ENCODE results near the gene POLR1C.

POLR1C gene

DNA sequence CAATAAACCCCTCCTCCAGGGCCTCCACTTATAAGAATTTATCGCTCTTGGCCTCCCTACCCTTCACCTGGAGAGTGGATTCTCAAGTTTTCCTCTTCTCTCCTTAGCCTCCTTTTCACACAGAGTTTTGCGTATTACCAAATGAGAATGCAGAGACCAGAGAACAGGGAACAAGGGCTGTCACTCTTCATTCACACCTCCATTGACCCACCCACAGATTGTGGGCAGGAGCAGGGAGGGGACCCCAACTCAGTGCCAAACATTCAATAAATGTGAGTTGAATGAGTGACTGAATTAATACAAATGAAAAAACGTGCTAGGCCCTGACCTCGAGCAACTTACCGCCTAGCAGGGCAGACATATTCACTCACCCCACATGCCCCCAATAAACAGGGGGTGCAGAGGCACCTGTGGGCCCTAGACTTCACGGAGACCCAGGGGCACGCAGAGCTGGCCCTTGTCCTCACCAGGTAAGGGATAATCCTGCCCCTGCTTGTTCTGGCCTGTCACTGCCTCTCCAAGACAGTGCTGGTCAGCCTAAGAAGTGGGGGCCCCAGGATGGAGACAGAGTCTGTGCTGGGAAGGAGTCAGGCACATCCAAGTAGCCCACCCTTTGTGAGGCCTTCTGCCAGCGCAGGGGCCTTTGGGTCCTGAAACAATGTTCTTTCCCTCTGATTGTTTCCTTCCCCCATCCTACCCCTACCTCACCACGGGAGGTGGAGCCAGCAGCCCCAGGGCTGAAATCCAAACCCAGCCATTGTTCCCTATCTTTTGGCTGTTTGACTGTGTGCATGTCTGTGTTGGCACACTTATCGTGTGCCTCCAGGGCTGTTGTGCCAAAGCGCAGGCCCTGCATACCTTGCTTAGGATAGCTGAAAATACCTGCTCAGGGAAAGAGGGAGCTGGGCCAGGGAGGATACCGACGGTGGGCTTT is 47.9 kb upstream of the POLR1C start:
- Histone ChIP-seq H3K27ac (replicated peaks) (no peak overlapping the region), H3K4me3 (replicated peaks; ENCODE audit: insufficient read depth, low read length) (no peak overlapping the region), H3K27me3 (ENCODE audit: insufficient read depth, poor library complexity, severe bottlenecking) (no peaks in the 10 kb centered on the region)
- TF ChIP-seq, protein P1, sequence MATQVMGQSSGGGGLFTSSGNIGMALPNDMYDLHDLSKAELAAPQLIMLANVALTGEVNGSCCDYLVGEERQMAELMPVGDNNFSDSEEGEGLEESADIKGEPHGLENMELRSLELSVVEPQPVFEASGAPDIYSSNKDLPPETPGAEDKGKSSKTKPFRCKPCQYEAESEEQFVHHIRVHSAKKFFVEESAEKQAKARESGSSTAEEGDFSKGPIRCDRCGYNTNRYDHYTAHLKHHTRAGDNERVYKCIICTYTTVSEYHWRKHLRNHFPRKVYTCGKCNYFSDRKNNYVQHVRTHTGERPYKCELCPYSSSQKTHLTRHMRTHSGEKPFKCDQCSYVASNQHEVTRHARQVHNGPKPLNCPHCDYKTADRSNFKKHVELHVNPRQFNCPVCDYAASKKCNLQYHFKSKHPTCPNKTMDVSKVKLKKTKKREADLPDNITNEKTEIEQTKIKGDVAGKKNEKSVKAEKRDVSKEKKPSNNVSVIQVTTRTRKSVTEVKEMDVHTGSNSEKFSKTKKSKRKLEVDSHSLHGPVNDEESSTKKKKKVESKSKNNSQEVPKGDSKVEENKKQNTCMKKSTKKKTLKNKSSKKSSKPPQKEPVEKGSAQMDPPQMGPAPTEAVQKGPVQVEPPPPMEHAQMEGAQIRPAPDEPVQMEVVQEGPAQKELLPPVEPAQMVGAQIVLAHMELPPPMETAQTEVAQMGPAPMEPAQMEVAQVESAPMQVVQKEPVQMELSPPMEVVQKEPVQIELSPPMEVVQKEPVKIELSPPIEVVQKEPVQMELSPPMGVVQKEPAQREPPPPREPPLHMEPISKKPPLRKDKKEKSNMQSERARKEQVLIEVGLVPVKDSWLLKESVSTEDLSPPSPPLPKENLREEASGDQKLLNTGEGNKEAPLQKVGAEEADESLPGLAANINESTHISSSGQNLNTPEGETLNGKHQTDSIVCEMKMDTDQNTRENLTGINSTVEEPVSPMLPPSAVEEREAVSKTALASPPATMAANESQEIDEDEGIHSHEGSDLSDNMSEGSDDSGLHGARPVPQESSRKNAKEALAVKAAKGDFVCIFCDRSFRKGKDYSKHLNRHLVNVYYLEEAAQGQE (IDR thresholded peaks at IDR 0.05; ENCODE audit: insufficient replicate concordance, low read depth) = no peak
- TF ChIP-seq, protein P2, sequence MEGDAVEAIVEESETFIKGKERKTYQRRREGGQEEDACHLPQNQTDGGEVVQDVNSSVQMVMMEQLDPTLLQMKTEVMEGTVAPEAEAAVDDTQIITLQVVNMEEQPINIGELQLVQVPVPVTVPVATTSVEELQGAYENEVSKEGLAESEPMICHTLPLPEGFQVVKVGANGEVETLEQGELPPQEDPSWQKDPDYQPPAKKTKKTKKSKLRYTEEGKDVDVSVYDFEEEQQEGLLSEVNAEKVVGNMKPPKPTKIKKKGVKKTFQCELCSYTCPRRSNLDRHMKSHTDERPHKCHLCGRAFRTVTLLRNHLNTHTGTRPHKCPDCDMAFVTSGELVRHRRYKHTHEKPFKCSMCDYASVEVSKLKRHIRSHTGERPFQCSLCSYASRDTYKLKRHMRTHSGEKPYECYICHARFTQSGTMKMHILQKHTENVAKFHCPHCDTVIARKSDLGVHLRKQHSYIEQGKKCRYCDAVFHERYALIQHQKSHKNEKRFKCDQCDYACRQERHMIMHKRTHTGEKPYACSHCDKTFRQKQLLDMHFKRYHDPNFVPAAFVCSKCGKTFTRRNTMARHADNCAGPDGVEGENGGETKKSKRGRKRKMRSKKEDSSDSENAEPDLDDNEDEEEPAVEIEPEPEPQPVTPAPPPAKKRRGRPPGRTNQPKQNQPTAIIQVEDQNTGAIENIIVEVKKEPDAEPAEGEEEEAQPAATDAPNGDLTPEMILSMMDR (IDR thresholded peaks at IDR 0.05; ENCODE audit: insufficient read depth, low read length) = no peak
- TF ChIP-seq SPI1 (IDR thresholded peaks at IDR 0.05; ENCODE audit: borderline replicate concordance, low read depth) = no peak
- DNase-seq (ENCODE audit: low read depth in 1 of 2, low spot score in 1 of 2) = no peak

DNA sequence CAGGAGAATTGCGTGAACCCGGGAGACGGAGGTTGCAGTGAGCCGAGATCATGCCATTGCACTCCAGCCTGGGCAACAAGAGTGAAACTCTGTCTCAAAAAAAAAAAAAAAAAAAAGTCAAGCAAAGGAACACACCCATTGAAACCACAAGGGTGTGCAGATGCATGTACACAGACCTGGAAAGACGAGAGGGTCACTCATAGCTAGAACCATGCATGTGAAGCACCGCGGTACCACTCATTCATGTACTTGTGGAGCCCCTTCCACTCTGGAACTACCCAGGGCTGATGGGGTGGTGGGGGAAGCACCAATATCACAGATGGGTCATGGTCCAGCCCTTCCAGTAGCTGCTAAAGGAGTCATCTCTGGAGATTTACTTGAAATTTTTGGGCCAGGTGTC is 46.9 kb upstream of the POLR1C start:
- no peak for TF ChIP-seq GABPA (IDR thresholded peaks at IDR 0.05; ENCODE audit: low read depth)
- TF ChIP-seq SPI1 (IDR thresholded peaks at IDR 0.05; ENCODE audit: borderline replicate concordance, low read depth) = no peak
- TF ChIP-seq, protein P2 (IDR thresholded peaks at IDR 0.05; ENCODE audit: insufficient read depth, low read length) = no peak
- TF ChIP-seq, protein P1 (IDR thresholded peaks at IDR 0.05; ENCODE audit: insufficient replicate concordance, low read depth) = no peak
- no peak for TF ChIP-seq POLR2AphosphoS5 (IDR thresholded peaks at IDR 0.05; ENCODE audit: low read depth)
- DNase-seq (ENCODE audit: low read depth in 1 of 2, low spot score in 1 of 2) = no peak
- no peak overlapping the region for H3K27ac ChIP-seq (replicated peaks)

DNA sequence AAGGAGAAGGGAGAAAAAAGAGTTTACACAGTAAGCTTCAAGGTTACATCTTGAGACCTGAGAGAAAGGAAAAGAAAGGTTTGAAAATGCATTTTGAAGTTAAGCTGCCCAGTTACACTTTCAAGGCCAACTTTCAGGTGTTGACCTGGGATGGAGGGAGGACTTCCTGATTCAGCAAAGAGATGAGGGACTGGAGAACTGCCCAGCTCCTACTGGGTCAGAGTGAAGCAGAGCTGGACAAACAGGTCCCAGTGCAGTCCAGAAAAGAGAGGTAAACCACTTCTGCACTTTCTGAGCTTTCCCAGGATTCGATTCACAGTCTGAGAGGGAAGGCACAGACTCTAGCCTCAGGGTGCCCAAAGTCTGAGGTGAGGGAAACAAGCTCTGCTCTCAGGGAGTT is 45.5 kb upstream of the POLR1C start:
- H3K27ac ChIP-seq (replicated peaks) = no peak overlapping the region
- no peaks in the 10 kb centered on the region for H3K27me3 ChIP-seq (ENCODE audit: insufficient read depth, poor library complexity, severe bottlenecking)
- TF ChIP-seq, protein P1 (IDR thresholded peaks at IDR 0.05; ENCODE audit: insufficient replicate concordance, low read depth) = no peak
- TF ChIP-seq GABPA (IDR thresholded peaks at IDR 0.05; ENCODE audit: low read depth) (no peak), POLR2AphosphoS5 (IDR thresholded peaks at IDR 0.05; ENCODE audit: low read depth) (no peak), SPI1 (IDR thresholded peaks at IDR 0.05; ENCODE audit: borderline replicate concordance, low read depth) (no peak)
- TF ChIP-seq, protein P2 (IDR thresholded peaks at IDR 0.05; ENCODE audit: insufficient read depth, low read length) = no peak
- no peak for DNase-seq (ENCODE audit: low read depth in 1 of 2, low spot score in 1 of 2)
- no peak overlapping the region for H3K4me3 ChIP-seq (replicated peaks; ENCODE audit: insufficient read depth, low read length)

More for the DNA sequence above, 46.9 kb upstream of the POLR1C start:
- no peaks in the 10 kb centered on the region for H3K27me3 ChIP-seq (ENCODE audit: insufficient read depth, poor library complexity, severe bottlenecking)
- no peak overlapping the region for H3K4me3 ChIP-seq (replicated peaks; ENCODE audit: insufficient read depth, low read length)

Measured in HL-60 (cell line).